Measurements from ENCODE around the gene MLIP. TPM values are rescaled to one million over a fixed set of nuclear protein-coding genes. Genes with fewer than 3 reads are reported as not detected.
"Not testable (repeated sequence)": the region's sequence is repeated elsewhere in the genome, so short reads cannot be mapped to it uniquely, and the experiment has no call there.

The MLIP gene
- total and polyA plus RNA-seq, 2 of the 13 experiments (the other 11 are each of a cell fraction or from before 2014, with no cell fraction given): 0.08 to 0.33 TPM

- peak; percentile 48; the same call in 1 of the 2 replicates for TF ChIP-seq ARID5B (CRISPR knock-in tag; IDR thresholded peaks at IDR 0.05)
- peak; percentile 46; the same call in 1 of the 2 replicates for TF ChIP-seq SIX1 (CRISPR knock-in tag; IDR thresholded peaks at IDR 0.05; ENCODE audit: borderline replicate concordance)
These were observed 93.8 kb downstream of the MLIP start (continued) for GRCh38 chr6:54204921-54205591.

- no peak overlapping the region for H3K4me2 ChIP-seq (ENCODE audit: low read depth, low read length)
- no peaks in the 10 kb centered on the region for H4K20me1 ChIP-seq (ENCODE audit: insufficient read depth, low read length)
- H3K79me2 ChIP-seq (ENCODE audit: insufficient read depth, low read length): no peaks in the 10 kb centered on the region
- no peaks in the 10 kb centered on the region for H3K27me3 ChIP-seq (ENCODE audit: control insufficient read depth in 1 of 2, insufficient read depth in 2 of 2, low read length in 2 of 2)
- no peaks in the 10 kb centered on the region for H3K9me3 ChIP-seq (ENCODE audit: low read length)
- no peaks in the 10 kb centered on the region for H3K36me3 ChIP-seq (replicated peaks in 1 of 2; ENCODE audit: control insufficient read depth in 1 of 2, insufficient read depth in 2 of 2, low read length in 2 of 2)
- ATAC-seq (no peak), FAIRE-seq (no peak), DNase-seq (ENCODE audit: low spot score) (peak; percentile 9)
- CTCF ChIA-PET (ENCODE audit: low intra/inter-chr PET ratio, low total read pairs): no interaction called here
- 57% methylated on average over 2 of the region's 2 CpGs for WGBS (ENCODE audit: low lambda C conversion rate)
- intact Hi-C loops (cut with micrococcal nuclease; ENCODE audit: unreplicated experiment): loop anchor here (5.0 kb wide), 1 partner anchor 69 kb away; no protein-coding TSS in a partner anchor
- H3K4me3 ChIP-seq (replicated peaks in 1 of 3; ENCODE audit: insufficient read depth in 1 of 3, low read depth in 2 of 3, low read length in 3 of 3): no peak overlapping the region
- peaks cover 29% of the 10 kb centered on the region for H3K4me1 ChIP-seq (ENCODE audit: insufficient read depth, low read length)
- in situ Hi-C loops (cut with HindIII; ENCODE audit: extremely low pct_ligation_motif_present, low pct_unique_long_range_greater_than_20kb): no loop called here
- BruUV-seq (replicated peaks): no TSS peak
- POLR2A ChIA-PET: no interaction called here
- H2AFZ ChIP-seq (ENCODE audit: low read length): no peak overlapping the region
- no peak overlapping the region for H3K27ac ChIP-seq (ENCODE audit: extremely low read length, insufficient read depth, low read length)
- no peak overlapping the region for H3K9ac ChIP-seq (ENCODE audit: insufficient read depth, low read depth, low read length)
- TF ChIP-seq FOXA1 (IDR thresholded peaks at IDR 0.05): no peak
- no peak for TF ChIP-seq FOXA1 (CRISPR knock-in tag; IDR thresholded peaks at IDR 0.05)
- no peak for TF ChIP-seq ZNF597 (CRISPR knock-in tag; IDR thresholded peaks at IDR 0.05)
- peak; percentile 43; the same call in 1 of the 2 replicates for TF ChIP-seq HMG20A (CRISPR knock-in tag; IDR thresholded peaks at IDR 0.05; ENCODE audit: borderline replicate concordance)
- TF ChIP-seq MED13 (CRISPR knock-in tag; IDR thresholded peaks at IDR 0.05): no peak
- no peak for TF ChIP-seq ZNF775 (CRISPR knock-in tag; IDR thresholded peaks at IDR 0.05; ENCODE audit: borderline replicate concordance)
- no peak for TF ChIP-seq MED1 (CRISPR knock-in tag; IDR thresholded peaks at IDR 0.05)
These were observed 95.3 kb downstream of the MLIP start for GRCh38 chr6:54206510-54206909.

GRCh38 chr6:54209983-54210382 is 98.7 kb downstream of the MLIP start:
- H3K27ac ChIP-seq (ENCODE audit: extremely low read length, insufficient read depth, low read length); in situ Hi-C loops (cut with HindIII; ENCODE audit: extremely low pct_ligation_motif_present, low pct_unique_long_range_greater_than_20kb); H2AFZ ChIP-seq (ENCODE audit: low read length); H3K9ac ChIP-seq (ENCODE audit: insufficient read depth, low read depth, low read length); H3K9me3 ChIP-seq (ENCODE audit: low read length); H3K36me3 ChIP-seq (replicated peaks in 1 of 2; ENCODE audit: control insufficient read depth in 1 of 2, insufficient read depth in 2 of 2, low read length in 2 of 2); H4K20me1 ChIP-seq (ENCODE audit: insufficient read depth, low read length); H3K27me3 ChIP-seq (ENCODE audit: control insufficient read depth in 1 of 2, insufficient read depth in 2 of 2, low read length in 2 of 2); H3K4me2 ChIP-seq (ENCODE audit: low read depth, low read length); H3K4me3 ChIP-seq (replicated peaks in 1 of 3; ENCODE audit: insufficient read depth in 1 of 3, low read depth in 2 of 3, low read length in 3 of 3); DNase-seq (ENCODE audit: low spot score); POLR2A ChIA-PET; H3K79me2 ChIP-seq (ENCODE audit: insufficient read depth, low read length); CTCF ChIA-PET (ENCODE audit: low intra/inter-chr PET ratio, low total read pairs); BruUV-seq (replicated peaks): not testable (repeated sequence)
- peak; percentile 68 for FAIRE-seq
- ATAC-seq: peak; percentile 82
- WGBS (ENCODE audit: low lambda C conversion rate): 65% methylated on average over 6 of the region's 7 CpGs
- intact Hi-C loops (cut with micrococcal nuclease; ENCODE audit: unreplicated experiment): loop anchor here (5.0 kb wide), 1 partner anchor 73 kb away; no protein-coding TSS in a partner anchor
- peaks cover 20% of the 10 kb centered on the region for H3K4me1 ChIP-seq (ENCODE audit: insufficient read depth, low read length)
